ENCODE results near the gene HBD.

The HBD gene

GRCh38 chr11:5234381-5234834 is at the start of gene HBD:
TSS of gene HBD (minus strand) at chr11:5234483. CDS start at chr11:5234433, 50 bp downstream.
- H3K4me3 ChIP-seq (ENCODE audit: low read length), result peak within 1 kb of the TSS; percentile 40
- H3K9ac ChIP-seq (ENCODE audit: low read length), result peak within 1 kb of the TSS; percentile 55
- no peak for TF ChIP-seq EZH2phosphoT487 (IDR thresholded peaks at IDR 0.05; ENCODE audit: low read length)
- no peak for TF ChIP-seq CTCF (IDR thresholded peaks at IDR 0.05; ENCODE audit: low read length)
- no peak for TF ChIP-seq EZH2 (optimal IDR thresholded peaks at IDR 0.05; ENCODE audit: low read depth, low read length)
- H3K36me3 ChIP-seq (replicated peaks; ENCODE audit: insufficient read depth, low read length), result no peaks in the 10 kb centered on the region
- peaks cover 36% of the 10 kb centered on the region for H3F3A ChIP-seq (ENCODE audit: insufficient read depth, low read length)
- H3K79me2 ChIP-seq (ENCODE audit: low read length), result peaks cover 7% of the 10 kb centered on the region
- peak within 1 kb of the TSS; percentile 80 for H3K27ac ChIP-seq (ENCODE audit: low read length)
- peaks cover 51% of the 10 kb centered on the region for H3K4me1 ChIP-seq (ENCODE audit: low read length)
- H3K27me3 ChIP-seq (replicated peaks; ENCODE audit: insufficient read depth, low read length), result no peaks in the 10 kb centered on the region
- peak; percentile 79 for DNase-seq
- peak within 1 kb of the TSS; percentile 65 for H2AFZ ChIP-seq (ENCODE audit: low read length)
- no peaks in the 10 kb centered on the region for H3K9me2 ChIP-seq (replicated peaks; ENCODE audit: insufficient read depth, low read length)
- peak within 1 kb of the TSS; percentile 59 for H3K4me2 ChIP-seq (ENCODE audit: low read depth, low read length)
- no peaks in the 10 kb centered on the region for H4K20me1 ChIP-seq (ENCODE audit: insufficient read depth, low read length)
- H3K9me3 ChIP-seq (replicated peaks; ENCODE audit: insufficient read depth, low read length), result no peaks in the 10 kb centered on the region

DNA sequence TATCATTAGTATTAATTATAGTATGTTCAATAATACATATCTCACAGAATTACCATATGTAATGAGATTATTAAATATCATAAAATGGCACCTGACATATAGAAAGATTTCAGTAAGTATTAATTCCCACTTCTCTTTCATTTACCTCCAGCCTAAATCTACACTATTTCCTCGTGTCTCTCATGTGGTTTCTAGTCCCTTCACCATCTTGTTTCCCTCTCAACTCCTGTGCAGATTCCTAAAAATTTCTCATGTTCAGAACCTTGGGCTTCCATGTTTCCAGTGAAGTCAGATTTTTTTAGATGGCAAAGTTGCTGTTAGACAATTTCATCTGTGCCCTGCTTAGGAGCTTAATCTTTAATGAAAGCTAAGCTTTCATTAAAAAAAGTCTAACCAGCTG is 49.6 kb upstream of the HBD start:
- no peak overlapping the region for H2AFZ ChIP-seq (ENCODE audit: low read length)
- H4K20me1 ChIP-seq (ENCODE audit: insufficient read depth, low read length), result no peaks in the 10 kb centered on the region
- H3K4me3 ChIP-seq (ENCODE audit: low read length), result no peak overlapping the region
- peaks cover 27% of the 10 kb centered on the region for H3K4me1 ChIP-seq (ENCODE audit: low read length)
- H3F3A ChIP-seq (ENCODE audit: insufficient read depth, low read length), result no peaks in the 10 kb centered on the region; the same call in 1 of the 2 replicates
- no peaks in the 10 kb centered on the region for H3K36me3 ChIP-seq (replicated peaks; ENCODE audit: insufficient read depth, low read length)
- no peak overlapping the region for H3K9ac ChIP-seq (ENCODE audit: low read length)
- TF ChIP-seq EZH2 (optimal IDR thresholded peaks at IDR 0.05; ENCODE audit: low read depth, low read length), result no peak
- no peak for TF ChIP-seq EZH2phosphoT487 (IDR thresholded peaks at IDR 0.05; ENCODE audit: low read length)
- TF ChIP-seq CTCF (IDR thresholded peaks at IDR 0.05; ENCODE audit: low read length), result no peak
- no peaks in the 10 kb centered on the region for H3K79me2 ChIP-seq (ENCODE audit: low read length)
- H3K9me2 ChIP-seq (replicated peaks; ENCODE audit: insufficient read depth, low read length), result no peaks in the 10 kb centered on the region
- H3K27ac ChIP-seq (ENCODE audit: low read length), result no peak overlapping the region
- no peak for DNase-seq
- H3K27me3 ChIP-seq (replicated peaks; ENCODE audit: insufficient read depth, low read length), result no peaks in the 10 kb centered on the region
- no peaks in the 10 kb centered on the region for H3K9me3 ChIP-seq (replicated peaks; ENCODE audit: insufficient read depth, low read length)
- H3K4me2 ChIP-seq (ENCODE audit: low read depth, low read length), result no peak overlapping the region

DNA sequence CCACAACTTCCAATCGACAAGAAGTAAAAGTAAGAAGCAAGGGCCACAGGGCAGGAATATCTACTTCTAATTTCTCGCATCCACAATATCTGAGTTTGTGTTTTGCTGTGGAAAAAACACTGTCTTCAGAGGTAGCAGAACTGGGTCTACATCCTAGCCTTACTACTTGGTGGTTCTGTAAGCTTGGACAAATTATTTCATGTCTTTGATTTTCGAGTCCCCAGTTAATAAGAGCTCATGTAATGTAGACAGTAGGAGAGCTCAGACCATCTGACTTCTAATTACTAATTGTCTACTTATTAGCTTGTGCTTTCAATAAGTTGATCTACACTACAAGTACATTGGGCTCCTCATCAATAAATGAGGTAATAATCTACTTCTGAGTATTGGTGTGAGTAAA is 48.8 kb upstream of the HBD start:
- TF ChIP-seq CTCF (IDR thresholded peaks at IDR 0.05; ENCODE audit: low read length) (no peak), EZH2phosphoT487 (IDR thresholded peaks at IDR 0.05; ENCODE audit: low read length) (no peak), EZH2 (optimal IDR thresholded peaks at IDR 0.05; ENCODE audit: low read depth, low read length) (no peak)
- H3K9me3 ChIP-seq (replicated peaks; ENCODE audit: insufficient read depth, low read length), result no peaks in the 10 kb centered on the region
- H3K36me3 ChIP-seq (replicated peaks; ENCODE audit: insufficient read depth, low read length), result no peaks in the 10 kb centered on the region
- no peaks in the 10 kb centered on the region for H4K20me1 ChIP-seq (ENCODE audit: insufficient read depth, low read length)
- no peaks in the 10 kb centered on the region for H3K79me2 ChIP-seq (ENCODE audit: low read length)
- peaks cover 27% of the 10 kb centered on the region for H3K4me1 ChIP-seq (ENCODE audit: low read length)
- H3K27ac ChIP-seq (ENCODE audit: low read length), result no peak overlapping the region
- H2AFZ ChIP-seq (ENCODE audit: low read length), result no peak overlapping the region
- no peaks in the 10 kb centered on the region; the same call in 1 of the 2 replicates for H3F3A ChIP-seq (ENCODE audit: insufficient read depth, low read length)
- no peak for DNase-seq
- no peak overlapping the region for H3K4me2 ChIP-seq (ENCODE audit: low read depth, low read length)
- no peaks in the 10 kb centered on the region for H3K9me2 ChIP-seq (replicated peaks; ENCODE audit: insufficient read depth, low read length)
- H3K9ac ChIP-seq (ENCODE audit: low read length), result no peak overlapping the region
- no peaks in the 10 kb centered on the region for H3K27me3 ChIP-seq (replicated peaks; ENCODE audit: insufficient read depth, low read length)
- H3K4me3 ChIP-seq (ENCODE audit: low read length), result no peak overlapping the region
